Peyer's patch (tissue), 4 donors: ENCODE results near the gene UBAC1.
"Not testable (repeated sequence)": the region's sequence is repeated elsewhere in the genome, so short reads cannot be mapped to it uniquely, and the experiment has no call there.

Source experiments
- POLR2A ChIP-seq, 2 donors: fragments of 450-650 bp; IDR thresholded peaks; one replicate each; pipeline ENCODE4 v1.5.1; 2017; ENCODE audit warnings: antibody characterized with exemption in 2 of 2, mild to moderate bottlenecking in 2 of 2, moderate library complexity in 2 of 2
- TF ChIP-seq, protein P1 (sequence below), 6 experiments: fragments of 450-650 bp in 4 of 6; fragments of 200-600 bp in 2 of 6; sonication (generic) in 1 of 6; IDR thresholded peaks; one replicate each; pipeline ENCODE4 v1.5.1; 2017 to 2019; ENCODE audit warnings: antibody characterized with exemption in 6 of 6, mild to moderate bottlenecking in 3 of 6, moderate library complexity in 1 of 6

DNA sequence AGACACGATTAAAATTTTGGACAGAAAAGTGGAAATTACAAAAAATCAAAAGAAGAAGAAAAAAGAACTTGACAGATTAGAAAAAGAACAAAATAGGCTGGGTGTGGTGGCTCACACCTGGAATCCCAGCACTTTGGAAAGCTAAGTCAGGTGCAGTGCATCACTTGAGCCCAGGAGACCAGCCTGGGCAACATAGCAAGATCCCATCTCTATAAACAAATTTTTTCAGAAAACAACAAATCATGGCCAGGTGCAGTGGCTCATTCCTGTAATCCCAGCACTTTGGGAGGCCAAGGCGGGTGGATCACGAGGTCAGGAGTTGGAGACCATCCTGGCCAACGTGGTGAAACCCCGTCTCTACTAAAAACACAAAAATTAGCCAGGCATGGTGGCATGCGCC, 68.8 kb downstream of the UBAC1 start:
- TF ChIP-seq, protein P1, sequence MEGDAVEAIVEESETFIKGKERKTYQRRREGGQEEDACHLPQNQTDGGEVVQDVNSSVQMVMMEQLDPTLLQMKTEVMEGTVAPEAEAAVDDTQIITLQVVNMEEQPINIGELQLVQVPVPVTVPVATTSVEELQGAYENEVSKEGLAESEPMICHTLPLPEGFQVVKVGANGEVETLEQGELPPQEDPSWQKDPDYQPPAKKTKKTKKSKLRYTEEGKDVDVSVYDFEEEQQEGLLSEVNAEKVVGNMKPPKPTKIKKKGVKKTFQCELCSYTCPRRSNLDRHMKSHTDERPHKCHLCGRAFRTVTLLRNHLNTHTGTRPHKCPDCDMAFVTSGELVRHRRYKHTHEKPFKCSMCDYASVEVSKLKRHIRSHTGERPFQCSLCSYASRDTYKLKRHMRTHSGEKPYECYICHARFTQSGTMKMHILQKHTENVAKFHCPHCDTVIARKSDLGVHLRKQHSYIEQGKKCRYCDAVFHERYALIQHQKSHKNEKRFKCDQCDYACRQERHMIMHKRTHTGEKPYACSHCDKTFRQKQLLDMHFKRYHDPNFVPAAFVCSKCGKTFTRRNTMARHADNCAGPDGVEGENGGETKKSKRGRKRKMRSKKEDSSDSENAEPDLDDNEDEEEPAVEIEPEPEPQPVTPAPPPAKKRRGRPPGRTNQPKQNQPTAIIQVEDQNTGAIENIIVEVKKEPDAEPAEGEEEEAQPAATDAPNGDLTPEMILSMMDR (IDR thresholded peaks at IDR 0.05), result not testable (repeated sequence)
- not testable (repeated sequence) for TF ChIP-seq POLR2A (IDR thresholded peaks at IDR 0.05)
